Esophagus muscularis mucosa (tissue), 4 donors: Measurements from ENCODE around the gene VWA3B. TPM values are rescaled to one million over a fixed set of nuclear protein-coding genes. Genes with fewer than 3 reads are reported as not detected.

ENCODE experiments used
- DNase-seq: peaks from one replicate; pipeline ENCODE4 v3.0.0-alpha.2; 2017; ENCODE audit errors: extremely low spot score
- H3K27ac ChIP-seq, 4 donors: fragments of 200-600 bp; sonication (generic); replicated peaks in 1 of 4; 1 replicate in 3 of 4; 2 replicates in 1 of 4; pipeline ENCODE4 v1.5.1; 2016 to 2019; ENCODE audit warnings: mild to moderate bottlenecking in 1 of 4
- H3K27me3 ChIP-seq, 4 donors: fragments of 200-600 bp; sonication (generic); one replicate each; pipeline versions ENCODE4 v1.5.1 to v1.6.0; 2016 to 2019
- H3K36me3 ChIP-seq, 4 donors: fragments of 200-600 bp; sonication (generic); one replicate each; pipeline ENCODE4 v1.5.1; 2016 to 2019
- H3K4me1 ChIP-seq, 4 donors: fragments of 200-600 bp; sonication (generic); one replicate each; pipeline ENCODE4 v1.5.1; 2016 to 2019
- H3K4me3 ChIP-seq, 4 donors: fragments of 200-600 bp; sonication (generic); 1 replicate in 2 of 4; 2 replicates in 2 of 4; pipeline ENCODE4 v1.5.1; 2016 to 2019; ENCODE audit warnings: mild to moderate bottlenecking in 4 of 4, moderate library complexity in 1 of 4
- H3K9me3 ChIP-seq, 4 donors: fragments of 200-600 bp; sonication (generic); 1 replicate in 3 of 4; 2 replicates in 1 of 4; pipeline ENCODE4 v1.5.1; 2016 to 2019
- EP300 ChIP-seq: sonication (generic); formaldehyde crosslinking; IDR thresholded peaks from one replicate; pipeline ENCODE4 v1.6.1; 2017; ENCODE audit warnings: antibody characterized with exemption
- POLR2A ChIP-seq: fragments of 450-650 bp; IDR thresholded peaks from one replicate; pipeline ENCODE4 v1.6.1; 2017; ENCODE audit warnings: antibody characterized with exemption, moderate library complexity, mild to moderate bottlenecking, low read depth
- POLR2AphosphoS5 ChIP-seq, 2 donors: sonication (generic); formaldehyde crosslinking; IDR thresholded peaks; one replicate each; pipeline ENCODE4 v1.6.1; 2017; ENCODE audit warnings: antibody characterized with exemption in 2 of 2
- WGBS: methylation state at CpG from one replicate; pipeline ENCODE4 v1.1.5; 2018; 5-methylcytosine and 5-hydroxymethylcytosine counted together
- intact Hi-C: fragments of 100-400 bp; cut with DNase I; formaldehyde crosslinking; loops from one replicate; pipeline ENCODE4 v1.15.1; 2023
- total RNA-seq, 4 donors: library from RNA; depleted of rRNA; stranded (reverse); fragments of >200 nt; gene quantifications; one replicate each; pipeline versions ENCODE4 v1.1.0 to v1.2.1, GENCODE V29; 2016
- TF ChIP-seq, protein P1 (sequence below), 3 experiments: fragments of 200-600 bp in 2 of 3; fragments of 450-650 bp in 1 of 3; sonication (generic) in 2 of 3; IDR thresholded peaks; one replicate each; pipeline ENCODE4 v1.5.1; 2017 to 2019; ENCODE audit warnings: antibody characterized with exemption in 3 of 3, mild to moderate bottlenecking in 2 of 3, moderate library complexity in 1 of 3

Gene VWA3B
- total RNA-seq, 4 donors from 2014 or later: not detected

GRCh38 chr2:98188351-98189046, 101.5 kb downstream of the VWA3B start:
- no peak overlapping the region for H3K27ac ChIP-seq
- no peak overlapping the region for H3K4me3 ChIP-seq
- H3K9me3 ChIP-seq: no peaks in the 10 kb centered on the region
- no peaks in the 10 kb centered on the region for H3K36me3 ChIP-seq
- 81% methylated on average over 4 of the region's 4 CpGs for WGBS
- intact Hi-C loops: loop anchor here (5.0 kb wide), 1 partner anchor 381 kb away; no protein-coding TSS in a partner anchor
- H3K4me1 ChIP-seq: no peaks in the 10 kb centered on the region
- no peaks in the 10 kb centered on the region for H3K27me3 ChIP-seq
- no peak for DNase-seq
- TF ChIP-seq, protein P1, sequence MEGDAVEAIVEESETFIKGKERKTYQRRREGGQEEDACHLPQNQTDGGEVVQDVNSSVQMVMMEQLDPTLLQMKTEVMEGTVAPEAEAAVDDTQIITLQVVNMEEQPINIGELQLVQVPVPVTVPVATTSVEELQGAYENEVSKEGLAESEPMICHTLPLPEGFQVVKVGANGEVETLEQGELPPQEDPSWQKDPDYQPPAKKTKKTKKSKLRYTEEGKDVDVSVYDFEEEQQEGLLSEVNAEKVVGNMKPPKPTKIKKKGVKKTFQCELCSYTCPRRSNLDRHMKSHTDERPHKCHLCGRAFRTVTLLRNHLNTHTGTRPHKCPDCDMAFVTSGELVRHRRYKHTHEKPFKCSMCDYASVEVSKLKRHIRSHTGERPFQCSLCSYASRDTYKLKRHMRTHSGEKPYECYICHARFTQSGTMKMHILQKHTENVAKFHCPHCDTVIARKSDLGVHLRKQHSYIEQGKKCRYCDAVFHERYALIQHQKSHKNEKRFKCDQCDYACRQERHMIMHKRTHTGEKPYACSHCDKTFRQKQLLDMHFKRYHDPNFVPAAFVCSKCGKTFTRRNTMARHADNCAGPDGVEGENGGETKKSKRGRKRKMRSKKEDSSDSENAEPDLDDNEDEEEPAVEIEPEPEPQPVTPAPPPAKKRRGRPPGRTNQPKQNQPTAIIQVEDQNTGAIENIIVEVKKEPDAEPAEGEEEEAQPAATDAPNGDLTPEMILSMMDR (IDR thresholded peaks at IDR 0.05): peak in 2 of 3 experiments; percentile 8 to 14
- no peak for TF ChIP-seq POLR2A

GRCh38 chr2:98191883-98192282, 104.9 kb downstream of the VWA3B start:
- WGBS: 44% methylated on average over 5 of the region's 5 CpGs
- TF ChIP-seq POLR2A (no peak), POLR2AphosphoS5 (IDR thresholded peaks at IDR 0.05) (no peak), EP300 (no peak)
- TF ChIP-seq, protein P1 (IDR thresholded peaks at IDR 0.05): no peak
- intact Hi-C loops: no loop called here

DNA sequence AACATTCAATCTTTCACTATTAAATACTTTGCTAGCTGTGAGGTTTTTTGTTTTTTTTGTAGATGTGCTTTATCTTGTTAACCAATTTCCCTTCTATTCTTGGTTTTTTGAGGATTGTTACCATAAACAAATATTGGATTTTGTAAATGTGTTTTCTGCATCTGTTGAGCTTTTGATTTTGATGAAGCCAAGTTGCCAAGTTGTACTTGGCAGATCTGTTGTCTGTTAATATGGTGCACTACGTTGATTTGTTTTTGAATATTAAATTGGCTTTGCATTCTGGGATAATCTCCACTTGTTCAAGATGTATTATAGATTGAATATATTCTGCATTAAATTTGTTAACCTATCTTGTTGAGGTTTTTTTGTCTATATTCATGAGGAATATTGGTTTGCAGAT, 114.6 kb downstream of the VWA3B start:
- Histone ChIP-seq H3K27ac (no peak overlapping the region), H3K4me1 (no peaks in the 10 kb centered on the region), H3K27me3 (no peaks in the 10 kb centered on the region), H3K9me3 (no peaks in the 10 kb centered on the region), H3K4me3 (no peak overlapping the region), H3K36me3 (no peaks in the 10 kb centered on the region)
- 82% methylated on average over 1 of the region's 1 CpG for WGBS
- DNase-seq: no peak
- no peak for TF ChIP-seq POLR2AphosphoS5 (IDR thresholded peaks at IDR 0.05)
- TF ChIP-seq EP300: no peak
- TF ChIP-seq POLR2A: no peak
- TF ChIP-seq, protein P1 (IDR thresholded peaks at IDR 0.05): no peak
- intact Hi-C loops: no loop called here

More at GRCh38 chr2:98191883-98192282, 104.9 kb downstream of the VWA3B start:
- H3K27ac ChIP-seq: no peak overlapping the region
- no peaks in the 10 kb centered on the region for H3K27me3 ChIP-seq
- H3K9me3 ChIP-seq: no peaks in the 10 kb centered on the region
- no peak overlapping the region for H3K4me3 ChIP-seq
- no peaks in the 10 kb centered on the region for H3K36me3 ChIP-seq
- no peak for DNase-seq
- H3K4me1 ChIP-seq: no peaks in the 10 kb centered on the region

DNA sequence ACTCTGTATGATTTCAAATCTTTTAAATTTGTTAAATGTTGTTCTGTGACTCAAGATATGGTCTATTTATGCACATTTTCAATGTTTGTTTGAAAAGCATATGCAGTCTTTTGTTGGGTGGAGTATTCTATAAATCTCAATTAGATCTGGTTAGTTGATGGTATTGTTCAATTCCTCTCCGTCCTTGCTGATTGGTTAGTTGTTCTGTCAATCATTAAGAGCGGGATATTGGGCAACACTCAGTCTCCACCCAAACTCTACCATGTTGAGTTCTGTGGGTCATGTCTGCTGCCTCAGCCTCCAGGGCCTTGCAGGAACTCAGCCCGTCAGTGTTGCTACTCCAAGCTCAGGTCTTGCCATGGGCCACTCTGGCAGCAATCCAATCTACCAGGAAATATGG, 118.9 kb downstream of the VWA3B start:
- 100% methylated on average over 3 of the region's 3 CpGs for WGBS
- H3K27ac ChIP-seq: no peak overlapping the region
- no peak overlapping the region for H3K4me3 ChIP-seq
- H3K27me3 ChIP-seq: no peaks in the 10 kb centered on the region
- intact Hi-C loops: no loop called here
- TF ChIP-seq POLR2A: no peak
- no peak for TF ChIP-seq POLR2AphosphoS5 (IDR thresholded peaks at IDR 0.05)
- TF ChIP-seq EP300: no peak
- TF ChIP-seq, protein P1 (IDR thresholded peaks at IDR 0.05): no peak
- H3K9me3 ChIP-seq: no peaks in the 10 kb centered on the region
- no peaks in the 10 kb centered on the region for H3K36me3 ChIP-seq
- no peak for DNase-seq
- no peaks in the 10 kb centered on the region for H3K4me1 ChIP-seq
